HG02981 (cell line): ENCODE measurements around the gene PDE3A.

Experiments
- ATAC-seq: cut with Tn5 transposase; IDR thresholded peaks from one replicate; pipeline ENCODE4 v1.9.1; 2021; ENCODE audit warnings: mild to moderate bottlenecking, moderate library complexity; ENCODE audit not compliant: unreplicated experiment

The PDE3A gene

GRCh38 chr12:20490213-20490612, 121.9 kb downstream of the PDE3A start:
- no peak for ATAC-seq

- ATAC-seq = no peak
Measured at GRCh38 chr12:20491290-20491689, 123.0 kb downstream of the PDE3A start.

DNA sequence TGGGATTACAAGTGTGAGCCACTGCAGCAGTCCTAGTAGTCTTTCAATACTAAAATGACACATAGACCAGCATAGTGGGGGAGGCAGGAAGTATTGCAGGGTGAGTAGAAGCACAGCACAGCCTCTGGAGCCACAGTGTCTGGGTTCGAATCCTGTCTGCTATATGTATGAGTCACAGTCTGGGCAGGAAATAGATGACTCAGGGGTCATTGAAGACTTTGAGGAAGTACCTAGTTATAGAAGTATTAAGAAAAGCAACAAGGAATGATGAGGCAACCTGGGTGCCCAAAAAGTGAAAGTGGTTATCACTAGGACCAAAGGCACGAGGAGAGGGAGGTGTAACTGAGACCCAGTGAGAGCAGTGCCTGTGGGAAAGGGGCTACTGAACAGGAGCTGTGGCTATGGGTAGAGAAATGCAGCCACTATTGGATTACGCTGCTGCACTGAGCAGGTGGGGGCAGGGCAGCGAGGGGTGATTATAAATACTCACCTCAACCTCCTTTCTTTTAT, 124.0 kb downstream of the PDE3A start:
- peak; percentile 51 for ATAC-seq

- no peak for ATAC-seq
Measured at GRCh38 chr12:20493934-20494333, 125.6 kb downstream of the PDE3A start.

DNA sequence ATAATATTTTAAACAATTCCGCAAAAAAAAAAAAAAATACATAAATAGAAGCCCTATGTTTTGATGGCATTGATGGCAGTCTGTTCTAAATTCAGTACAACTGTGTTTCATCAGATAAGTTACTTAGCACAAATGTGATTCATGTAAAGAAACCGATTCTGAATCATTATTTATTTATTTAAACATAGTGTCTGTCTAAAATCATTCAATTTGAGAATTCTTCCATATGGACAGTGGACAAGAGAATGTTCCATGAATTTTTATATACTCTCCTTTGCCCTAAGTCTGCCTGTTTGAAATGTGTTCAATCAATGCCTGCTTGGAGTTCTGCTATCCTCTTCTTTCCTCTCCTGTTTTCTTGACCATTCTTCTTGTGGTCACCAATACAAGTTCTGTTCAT, 126.5 kb downstream of the PDE3A start:
- no peak for ATAC-seq

DNA sequence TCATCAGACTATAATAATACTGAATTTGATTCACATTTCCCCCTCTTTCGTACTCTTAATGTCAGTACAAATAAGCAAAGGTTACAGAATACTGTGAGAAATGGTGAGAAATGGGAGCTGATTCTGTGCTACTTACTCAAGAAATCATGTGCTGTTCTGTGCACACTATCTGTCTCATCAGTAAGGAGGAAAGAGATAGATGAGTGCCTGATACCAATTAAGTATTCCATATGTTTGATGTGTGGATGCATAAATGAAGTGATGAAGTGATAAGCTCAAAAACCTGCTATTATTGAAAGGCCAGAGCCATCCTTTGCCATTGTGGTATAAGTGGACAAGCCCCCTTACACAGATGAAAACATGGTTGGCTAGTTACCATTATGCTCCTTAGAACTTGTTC, 127.7 kb downstream of the PDE3A start:
- ATAC-seq = no peak

DNA sequence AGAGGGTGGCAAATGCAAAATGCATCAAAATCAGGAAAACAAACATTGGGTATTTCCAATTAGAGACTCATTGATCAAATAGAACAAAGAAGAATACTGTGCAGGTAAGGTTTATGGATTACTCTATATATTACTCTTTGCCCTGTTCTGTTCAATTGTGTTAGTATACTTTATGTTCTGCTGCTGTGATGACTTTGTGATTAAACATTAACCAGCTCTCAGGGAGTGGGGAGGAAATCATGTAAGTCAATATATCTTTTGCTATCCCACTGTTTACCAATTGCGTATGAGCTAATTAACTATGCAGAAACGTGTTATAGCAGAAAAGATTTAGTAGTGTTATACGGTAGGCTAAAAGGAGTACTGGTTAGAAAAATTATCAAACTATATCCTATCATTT, 129.4 kb downstream of the PDE3A start:
- no peak for ATAC-seq

DNA sequence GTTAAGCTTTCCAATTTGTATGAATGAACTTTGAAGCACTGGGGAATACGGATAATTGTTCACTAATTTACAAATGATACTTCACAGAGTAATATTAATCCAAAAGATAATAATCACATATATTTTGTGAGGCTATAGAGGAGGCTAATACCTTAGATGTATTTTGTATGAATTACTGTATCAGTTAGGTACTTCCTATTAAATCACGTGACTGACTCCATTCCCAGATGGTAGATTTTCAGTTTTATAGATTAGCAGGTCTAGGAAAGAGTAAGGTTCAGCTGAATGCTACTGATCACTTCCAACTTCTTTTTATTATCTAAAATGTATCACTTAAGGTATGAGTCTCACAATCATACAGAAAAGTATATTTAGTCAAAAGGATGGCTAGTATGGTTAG, 133.6 kb downstream of the PDE3A start:
- no peak for ATAC-seq

DNA sequence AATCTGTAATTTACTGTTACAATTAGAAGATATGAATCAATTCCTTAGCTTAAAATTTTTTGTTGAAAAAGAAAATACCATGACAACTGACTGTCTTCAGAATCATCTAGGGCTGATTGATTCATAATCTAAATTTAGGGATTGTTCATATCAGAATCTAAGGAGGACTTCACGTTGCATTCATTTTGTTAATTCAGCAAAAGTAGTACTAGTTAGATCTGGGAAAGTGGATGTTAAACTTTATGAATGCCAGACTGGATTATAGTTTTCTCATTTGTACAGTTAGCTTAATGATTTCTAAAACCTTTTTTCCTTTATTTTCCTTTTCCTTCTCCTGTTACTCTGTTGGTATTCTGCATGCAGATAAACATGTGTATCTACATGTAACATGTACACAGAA, 135.5 kb downstream of the PDE3A start:
- ATAC-seq = no peak

DNA sequence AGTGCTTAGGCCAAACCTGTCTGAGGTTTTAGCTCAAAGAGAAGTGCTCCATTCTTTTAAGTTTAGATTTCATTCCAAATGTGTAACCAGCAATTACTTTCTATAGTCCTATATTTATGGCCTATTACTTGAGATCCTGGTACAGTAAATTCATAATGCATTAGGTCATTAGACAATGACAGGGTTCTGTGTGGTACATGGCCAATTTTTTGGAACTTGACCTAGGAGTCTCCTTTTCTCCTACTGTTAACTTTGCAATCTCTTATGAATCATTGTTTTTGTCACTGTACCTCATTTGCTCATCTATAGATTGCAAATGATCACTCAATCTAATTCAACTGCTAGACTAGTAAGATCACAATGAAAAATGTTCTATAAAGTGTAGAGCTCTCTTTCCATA, 136.7 kb downstream of the PDE3A start:
- ATAC-seq = no peak

- ATAC-seq = no peak
Measured at GRCh38 chr12:20507056-20507455, 138.7 kb downstream of the PDE3A start.

DNA sequence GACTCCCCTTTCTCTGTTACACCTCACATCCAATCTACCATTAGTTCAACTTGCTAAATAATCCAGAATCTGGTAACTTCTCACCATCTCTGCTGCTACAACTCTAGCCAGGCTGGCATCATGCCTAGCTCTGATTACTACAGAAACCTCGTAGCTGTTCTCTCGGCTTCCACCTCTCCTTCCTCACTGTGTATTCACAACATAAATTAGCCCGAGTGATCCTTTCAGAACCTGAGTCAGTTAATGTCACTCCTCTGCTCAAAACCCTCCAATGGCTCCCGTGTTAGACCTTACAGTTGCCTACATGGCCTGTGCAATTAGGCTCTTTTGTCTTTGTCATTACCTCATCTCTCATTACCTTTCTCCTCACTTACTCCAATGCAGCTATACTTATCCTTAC, 139.4 kb downstream of the PDE3A start:
- no peak for ATAC-seq

DNA sequence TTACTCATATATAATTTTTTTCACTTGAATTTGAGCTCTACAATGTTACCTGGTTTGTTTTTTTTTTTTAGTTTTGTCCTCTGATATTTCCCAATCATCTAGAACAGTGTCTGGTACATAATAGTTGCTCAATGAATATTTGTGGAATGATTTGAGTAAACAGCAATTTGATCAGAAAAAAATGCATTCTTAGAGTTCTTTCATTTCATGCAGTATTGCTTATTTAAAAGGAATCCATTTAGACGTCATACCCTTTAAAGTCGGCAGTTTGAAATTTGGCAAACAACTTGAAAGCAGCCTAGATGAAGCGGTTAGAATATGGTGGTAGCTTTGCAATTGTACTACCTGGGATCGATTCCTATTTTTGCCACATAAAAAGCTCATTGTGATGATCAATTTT, 140.0 kb downstream of the PDE3A start:
- no peak for ATAC-seq

DNA sequence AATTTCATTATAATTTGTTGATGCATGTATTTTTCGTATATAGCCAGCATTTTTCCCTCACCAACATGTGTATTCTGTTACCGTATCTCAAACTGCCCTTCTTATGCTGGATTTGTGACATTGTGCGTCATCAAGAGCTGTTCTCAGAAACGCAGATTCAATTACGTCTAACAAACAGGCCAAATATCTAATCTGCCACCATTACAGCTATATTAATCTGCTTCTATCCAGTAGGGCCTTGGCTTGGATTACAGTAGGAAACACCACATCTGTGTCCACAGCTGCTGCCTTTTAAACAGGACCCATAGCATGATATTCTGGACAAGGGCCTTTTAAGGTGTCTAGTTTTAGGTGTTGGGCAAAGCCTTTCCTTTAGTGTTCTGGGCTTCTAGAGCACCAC, 140.6 kb downstream of the PDE3A start:
- ATAC-seq = no peak

GRCh38 chr12:20510811-20511210, 142.5 kb downstream of the PDE3A start:
- no peak for ATAC-seq

DNA sequence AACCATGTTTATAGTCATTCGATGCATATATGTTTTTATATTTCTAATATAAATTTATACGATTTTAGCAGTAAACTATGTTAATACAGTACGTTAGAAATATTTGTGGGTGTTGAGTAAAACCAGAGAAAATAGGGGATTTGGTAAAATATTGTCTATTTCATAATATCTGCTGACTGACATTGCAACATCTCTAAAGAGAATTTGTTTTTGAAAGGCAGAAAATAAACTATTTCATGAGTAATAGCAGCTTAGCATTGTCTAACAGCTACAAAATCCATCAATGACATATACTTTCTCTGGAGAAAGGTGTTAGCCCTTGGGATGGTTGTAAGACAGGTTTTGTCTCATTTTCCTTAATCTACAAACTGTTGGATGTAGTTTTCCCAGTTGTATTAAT, 144.9 kb downstream of the PDE3A start:
- ATAC-seq = no peak

DNA sequence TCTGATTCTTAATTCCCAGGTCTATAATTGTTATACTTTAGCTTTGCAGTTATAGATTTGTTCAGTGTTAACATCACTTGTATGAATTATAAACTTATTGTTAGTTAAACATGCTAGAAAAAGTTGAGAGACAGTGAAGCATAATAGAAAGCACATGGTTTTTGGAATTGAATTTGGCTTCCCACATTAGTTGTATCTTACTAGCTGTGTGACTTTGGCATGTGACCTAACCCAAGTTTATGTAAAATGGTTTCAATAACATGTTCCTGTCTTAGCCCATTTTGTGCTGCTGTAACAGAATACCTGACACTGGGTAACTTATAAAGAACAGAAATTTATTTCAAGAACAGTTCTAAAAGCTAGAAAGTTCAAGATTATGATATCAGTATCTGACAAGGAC, 146.3 kb downstream of the PDE3A start:
- no peak for ATAC-seq

- ATAC-seq = no peak
Measured at GRCh38 chr12:20520532-20520931, 152.2 kb downstream of the PDE3A start.

GRCh38 chr12:20523658-20524057, 155.3 kb downstream of the PDE3A start:
- no peak for ATAC-seq

GRCh38 chr12:20524113-20524512, 155.8 kb downstream of the PDE3A start:
- ATAC-seq = no peak

- no peak for ATAC-seq
Measured at GRCh38 chr12:20525064-20525610, 156.8 kb downstream of the PDE3A start.

DNA sequence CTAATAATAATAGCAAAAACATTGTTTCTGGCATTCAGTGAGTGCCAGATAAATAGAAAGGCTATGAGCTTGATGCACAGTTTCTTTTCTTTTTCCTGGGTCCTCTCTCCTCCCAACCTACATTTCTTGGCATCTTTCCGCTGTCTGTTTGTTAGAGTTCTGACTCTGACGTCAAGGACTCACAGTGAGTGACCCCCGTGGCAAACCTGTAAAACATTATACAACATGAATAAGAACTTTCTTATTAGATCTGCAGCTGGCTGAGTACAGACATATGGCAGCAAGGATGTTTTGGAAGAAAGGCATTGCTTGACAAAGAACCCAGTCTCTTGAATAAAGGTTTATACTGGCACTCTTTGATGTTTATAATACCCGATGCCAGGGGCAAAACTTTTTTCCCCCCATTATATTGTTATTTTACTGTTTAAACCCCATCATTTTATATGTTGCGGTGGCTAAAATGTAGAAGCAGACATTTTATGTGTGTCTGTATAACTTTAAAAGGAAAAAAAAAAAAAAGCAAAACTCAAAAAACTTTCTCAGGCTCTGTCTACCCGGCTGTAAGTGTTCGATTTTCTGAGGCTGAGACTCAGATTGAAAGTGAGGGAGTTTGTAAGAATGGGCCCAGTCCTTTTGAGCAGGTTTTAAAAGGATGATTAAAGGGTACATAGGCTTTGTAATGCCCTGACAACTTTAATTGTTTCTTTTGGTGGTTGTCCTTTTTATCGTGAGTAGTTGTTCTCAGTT, 159.3 kb downstream of the PDE3A start:
- ATAC-seq = no peak

DNA sequence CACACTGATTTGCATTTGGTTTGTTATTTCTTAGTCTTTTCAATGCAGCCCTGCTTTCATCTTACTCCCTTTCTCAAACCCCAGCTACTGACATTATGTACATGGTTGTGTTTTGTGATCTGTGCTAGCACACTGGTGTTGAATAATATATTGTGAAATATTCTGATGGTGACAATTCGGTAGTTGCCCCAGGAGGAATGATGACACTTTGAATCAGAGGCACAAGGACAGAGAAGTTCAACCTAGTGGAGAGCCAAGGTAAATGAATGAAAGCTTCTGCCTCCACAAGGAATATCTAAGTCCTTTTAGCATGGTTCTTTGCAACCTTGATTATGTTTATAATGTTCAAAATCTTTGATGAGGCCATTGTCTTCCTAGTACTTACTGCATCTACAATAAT, 159.9 kb downstream of the PDE3A start:
- ATAC-seq = no peak
